Measurements from ENCODE around the gene ITCH.

DNA sequence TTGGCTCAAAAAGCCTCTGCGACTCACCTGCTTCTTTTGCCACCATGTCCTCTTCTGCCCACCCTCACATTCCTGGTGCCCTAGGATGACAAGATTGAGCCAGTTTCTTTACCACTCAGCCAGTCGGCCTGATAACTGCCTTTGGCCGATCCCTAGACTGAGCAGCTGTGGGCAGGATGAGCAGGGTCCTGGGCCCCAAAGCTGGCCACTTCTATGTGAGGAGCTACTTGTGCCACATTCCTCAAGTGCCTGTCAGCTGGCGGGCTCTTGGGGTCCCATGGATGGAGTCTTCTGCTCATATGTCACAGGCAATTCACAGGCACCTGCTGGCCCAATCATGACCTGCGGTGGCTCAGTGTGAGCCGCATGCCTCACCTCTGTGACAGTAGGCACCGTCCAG is 169.7 kb downstream of the ITCH start:
- TF ChIP-seq, protein P1, sequence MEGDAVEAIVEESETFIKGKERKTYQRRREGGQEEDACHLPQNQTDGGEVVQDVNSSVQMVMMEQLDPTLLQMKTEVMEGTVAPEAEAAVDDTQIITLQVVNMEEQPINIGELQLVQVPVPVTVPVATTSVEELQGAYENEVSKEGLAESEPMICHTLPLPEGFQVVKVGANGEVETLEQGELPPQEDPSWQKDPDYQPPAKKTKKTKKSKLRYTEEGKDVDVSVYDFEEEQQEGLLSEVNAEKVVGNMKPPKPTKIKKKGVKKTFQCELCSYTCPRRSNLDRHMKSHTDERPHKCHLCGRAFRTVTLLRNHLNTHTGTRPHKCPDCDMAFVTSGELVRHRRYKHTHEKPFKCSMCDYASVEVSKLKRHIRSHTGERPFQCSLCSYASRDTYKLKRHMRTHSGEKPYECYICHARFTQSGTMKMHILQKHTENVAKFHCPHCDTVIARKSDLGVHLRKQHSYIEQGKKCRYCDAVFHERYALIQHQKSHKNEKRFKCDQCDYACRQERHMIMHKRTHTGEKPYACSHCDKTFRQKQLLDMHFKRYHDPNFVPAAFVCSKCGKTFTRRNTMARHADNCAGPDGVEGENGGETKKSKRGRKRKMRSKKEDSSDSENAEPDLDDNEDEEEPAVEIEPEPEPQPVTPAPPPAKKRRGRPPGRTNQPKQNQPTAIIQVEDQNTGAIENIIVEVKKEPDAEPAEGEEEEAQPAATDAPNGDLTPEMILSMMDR (IDR thresholded peaks at IDR 0.05), result no peak
- no peak for TF ChIP-seq POLR2AphosphoS5 (IDR thresholded peaks at IDR 0.05)
- no peak for TF ChIP-seq EP300 (IDR thresholded peaks at IDR 0.05)

All from sigmoid colon (tissue), 4 donors.